ENCODE data around the gene STT3B. TPM values are rescaled to one million over a fixed set of nuclear protein-coding genes. Genes with fewer than 3 reads are reported as not detected.

STT3B gene
- total RNA-seq, 2 experiments from 2014 or later, result 99.3 to 117 TPM

GRCh38 chr3:31525532-31525931 lies 7.2 kb upstream of the STT3B start:
- CTCF ChIA-PET, result no interaction called here
- DNase-seq, result no peak
- Mint-ChIP-seq H3K27me3 (ENCODE audit: low read depth) (no peaks in the 10 kb centered on the region), H3K9me3 (peaks cover 2% of the 10 kb centered on the region), H3K27ac (no peak overlapping the region), H3K4me1 (ENCODE audit: low read depth) (peaks cover 16% of the 10 kb centered on the region), H3K4me3 (no peak overlapping the region), H3K36me3 (ENCODE audit: low read depth) (no peaks in the 10 kb centered on the region)
- intact Hi-C loops (cut with micrococcal nuclease), result no loop called here

- Mint-ChIP-seq H3K4me1 (ENCODE audit: low read depth) (peaks cover 2% of the 10 kb centered on the region), H3K4me3 (no peak overlapping the region), H3K36me3 (ENCODE audit: low read depth) (peaks cover 4% of the 10 kb centered on the region), H3K27ac (no peak overlapping the region), H3K9me3 (peaks cover 2% of the 10 kb centered on the region), H3K27me3 (ENCODE audit: low read depth) (no peaks in the 10 kb centered on the region)
- DNase-seq, result no peak
- intact Hi-C loops (cut with micrococcal nuclease), result no loop called here
- CTCF ChIA-PET, result no interaction called here
Observed at GRCh38 chr3:31529421-31529820, 3.3 kb upstream of the STT3B start.

GRCh38 chr3:31530039-31530959 lies 2.4 kb upstream of the STT3B start:
- intact Hi-C loops (cut with micrococcal nuclease), result loop anchor here (5.0 to 10.0 kb wide), 11 partner anchors 303 to 1912 kb away; partner anchors contain the start of genes TGFBR2 and UBP1
- Mint-ChIP-seq H3K4me3 (no peak overlapping the region), H3K9me3 (peaks cover 2% of the 10 kb centered on the region), H3K36me3 (ENCODE audit: low read depth) (peaks cover 5% of the 10 kb centered on the region), H3K27me3 (ENCODE audit: low read depth) (no peaks in the 10 kb centered on the region), H3K4me1 (ENCODE audit: low read depth) (peaks cover 3% of the 10 kb centered on the region), H3K27ac (no peak overlapping the region)
- DNase-seq, result no peak
- CTCF ChIA-PET, result interaction anchor here (1.4 to 2.6 kb wide), 2 partner anchors 8 to 60 kb away, joined by 4 to 6 read pairs; no protein-coding TSS in a partner anchor

GRCh38 chr3:31530960-31531335 lies 1.8 kb upstream of the STT3B start:
- Mint-ChIP-seq H3K4me1 (ENCODE audit: low read depth) (peaks cover 4% of the 10 kb centered on the region), H3K27ac (no peak overlapping the region), H3K36me3 (ENCODE audit: low read depth) (peaks cover 7% of the 10 kb centered on the region), H3K4me3 (no peak overlapping the region), H3K27me3 (ENCODE audit: low read depth) (no peaks in the 10 kb centered on the region), H3K9me3 (no peaks in the 10 kb centered on the region)
- intact Hi-C loops (cut with micrococcal nuclease), result loop anchor here (1.0 to 10.0 kb wide), 12 partner anchors 9 to 1911 kb away; partner anchors contain the start of genes TGFBR2 and UBP1
- CTCF ChIA-PET, result interaction anchor here (0.5 to 2.6 kb wide), 7 partner anchors 8 to 68 kb away, joined by 3 to 8 read pairs (median 4); no protein-coding TSS in a partner anchor
- no peak for DNase-seq

GRCh38 chr3:31531452-31531991 lies 1.2 kb upstream of the STT3B start:
- Mint-ChIP-seq H3K4me1 (ENCODE audit: low read depth) (peaks cover 9% of the 10 kb centered on the region), H3K27me3 (ENCODE audit: low read depth) (no peaks in the 10 kb centered on the region), H3K4me3 (peak overlapping the region; percentile 95), H3K36me3 (ENCODE audit: low read depth) (peaks cover 9% of the 10 kb centered on the region), H3K27ac (peak overlapping the region; percentile 99), H3K9me3 (no peaks in the 10 kb centered on the region)
- CTCF ChIA-PET, result interaction anchor here (0.5 to 2.6 kb wide), 9 partner anchors 9 to 582 kb away, joined by 3 to 8 read pairs (median 4); no protein-coding TSS in a partner anchor
- intact Hi-C loops (cut with micrococcal nuclease), result loop anchor here (1.0 to 10.0 kb wide), 12 partner anchors 9 to 1911 kb away; partner anchors contain the start of genes TGFBR2 and UBP1
- no peak for DNase-seq

GRCh38 chr3:31531992-31532586 lies 636 bp upstream of the STT3B start:
- Mint-ChIP-seq H3K27ac (peak overlapping the region; percentile 99), H3K27me3 (ENCODE audit: low read depth) (no peaks in the 10 kb centered on the region), H3K4me1 (ENCODE audit: low read depth) (peaks cover 13% of the 10 kb centered on the region), H3K9me3 (no peaks in the 10 kb centered on the region), H3K36me3 (ENCODE audit: low read depth) (peaks cover 9% of the 10 kb centered on the region), H3K4me3 (peak overlapping the region; percentile 95)
- intact Hi-C loops (cut with micrococcal nuclease), result loop anchor here (1.0 to 10.0 kb wide), 22 partner anchors 10 to 1910 kb away; partner anchors contain the start of genes CNOT10, GPD1L, TGFBR2 and UBP1
- DNase-seq, result peak; percentile 99
- CTCF ChIA-PET, result interaction anchor here (0.6 to 2.6 kb wide), 8 partner anchors 9 to 581 kb away, joined by 3 to 8 read pairs (median 3); no protein-coding TSS in a partner anchor

GRCh38 chr3:31533169-31534064 lies 692 bp downstream of the STT3B start:
- Mint-ChIP-seq H3K4me1 (ENCODE audit: low read depth) (peaks cover 27% of the 10 kb centered on the region), H3K9me3 (no peaks in the 10 kb centered on the region), H3K27me3 (ENCODE audit: low read depth) (no peaks in the 10 kb centered on the region), H3K27ac (peak overlapping the region; percentile 94), H3K36me3 (ENCODE audit: low read depth) (peaks cover 15% of the 10 kb centered on the region), H3K4me3 (peak overlapping the region; percentile 95)
- intact Hi-C loops (cut with micrococcal nuclease), result loop anchor here (2.0 to 10.0 kb wide), 14 partner anchors 157 to 1909 kb away; partner anchors contain the start of genes CNOT10, TGFBR2 and UBP1
- peak; percentile 63 for DNase-seq
- CTCF ChIA-PET, result interaction anchor here (1.0 to 2.6 kb wide), 5 partner anchors 11 to 71 kb away, joined by 3 to 8 read pairs (median 5); no protein-coding TSS in a partner anchor

- peaks cover 33% of the 10 kb centered on the region for H3K4me1 Mint-ChIP-seq (ENCODE audit: low read depth)
- peak overlapping the region; percentile 94 for H3K27ac Mint-ChIP-seq
- no peaks in the 10 kb centered on the region for H3K9me3 Mint-ChIP-seq
- H3K4me3 Mint-ChIP-seq, result peak overlapping the region; percentile 95
- intact Hi-C loops (cut with micrococcal nuclease), result loop anchor here (5.0 to 10.0 kb wide), 11 partner anchors 307 to 1908 kb away; partner anchors contain the start of genes TGFBR2 and UBP1
- peaks cover 15% of the 10 kb centered on the region for H3K36me3 Mint-ChIP-seq (ENCODE audit: low read depth)
- CTCF ChIA-PET, result no interaction called here
- H3K27me3 Mint-ChIP-seq (ENCODE audit: low read depth), result no peaks in the 10 kb centered on the region
- DNase-seq, result peak; percentile 25
Observed at GRCh38 chr3:31534065-31534425, 1.3 kb downstream of the STT3B start.

GRCh38 chr3:31536497-31536896 lies 3.8 kb downstream of the STT3B start:
- Mint-ChIP-seq H3K4me3 (peak overlapping the region; percentile 75), H3K9me3 (no peaks in the 10 kb centered on the region), H3K27ac (peak overlapping the region; percentile 86), H3K27me3 (ENCODE audit: low read depth) (no peaks in the 10 kb centered on the region), H3K36me3 (ENCODE audit: low read depth) (peaks cover 15% of the 10 kb centered on the region), H3K4me1 (ENCODE audit: low read depth) (peaks cover 55% of the 10 kb centered on the region)
- DNase-seq, result no peak
- intact Hi-C loops (cut with micrococcal nuclease), result loop anchor here (10.0 kb wide), 3 partner anchors 852 to 1192 kb away; no protein-coding TSS in a partner anchor
- CTCF ChIA-PET, result interaction anchor here (0.5 to 1.1 kb wide), 8 partner anchors 26 to 405 kb away, joined by 3 to 5 read pairs (median 3); no protein-coding TSS in a partner anchor

- Mint-ChIP-seq H3K4me1 (ENCODE audit: low read depth) (peaks cover 75% of the 10 kb centered on the region), H3K27ac (no peak overlapping the region), H3K27me3 (ENCODE audit: low read depth) (no peaks in the 10 kb centered on the region), H3K9me3 (no peaks in the 10 kb centered on the region), H3K36me3 (ENCODE audit: low read depth) (peaks cover 19% of the 10 kb centered on the region), H3K4me3 (no peak overlapping the region)
- intact Hi-C loops (cut with micrococcal nuclease), result loop anchor here (10.0 kb wide), 3 partner anchors 854 to 1194 kb away; no protein-coding TSS in a partner anchor
- DNase-seq, result no peak
- CTCF ChIA-PET, result no interaction called here
Observed at GRCh38 chr3:31538801-31539200, 6.1 kb downstream of the STT3B start.

GRCh38 chr3:31539275-31539674 lies 6.5 kb downstream of the STT3B start:
- H3K36me3 Mint-ChIP-seq (ENCODE audit: low read depth), result peaks cover 17% of the 10 kb centered on the region
- H3K27me3 Mint-ChIP-seq (ENCODE audit: low read depth), result no peaks in the 10 kb centered on the region
- intact Hi-C loops (cut with micrococcal nuclease), result loop anchor here (10.0 kb wide), 3 partner anchors 854 to 1194 kb away; no protein-coding TSS in a partner anchor
- CTCF ChIA-PET, result interaction anchor here (1.0 kb wide), 1 partner anchor 323 kb away, joined by 4 read pairs; no protein-coding TSS in a partner anchor
- no peak for DNase-seq
- no peak overlapping the region for H3K27ac Mint-ChIP-seq
- no peak overlapping the region for H3K4me3 Mint-ChIP-seq
- H3K4me1 Mint-ChIP-seq (ENCODE audit: low read depth), result peaks cover 79% of the 10 kb centered on the region
- H3K9me3 Mint-ChIP-seq, result no peaks in the 10 kb centered on the region

All from activated naive CD4-positive, alpha-beta T cell treated with anti-CD3 and anti-CD28 coated beads for 36 hours (primary cell).